Middle frontal gyrus (tissue), 1 donor: ENCODE data around the gene INO80C.
"Not testable (repeated sequence)": the region's sequence is repeated elsewhere in the genome, so short reads cannot be mapped to it uniquely, and the experiment has no call there.

Source experiments
- DNase-seq: peaks from one replicate; pipeline ENCODE4 v3.0.0-alpha.2; 2015; ENCODE audit warnings: low spot score; ENCODE audit errors: extremely low spot score

Gene INO80C

GRCh38 chr18:35489913-35490490 lies 7.8 kb downstream of the INO80C start:
- DNase-seq = no peak

GRCh38 chr18:35489281-35489680 lies 8.5 kb downstream of the INO80C start:
- DNase-seq = not testable (repeated sequence)

- not testable (repeated sequence) for DNase-seq
Measured at GRCh38 chr18:35488396-35488795, 9.4 kb downstream of the INO80C start.

GRCh38 chr18:35487525-35487924 lies 10.2 kb downstream of the INO80C start:
- not testable (repeated sequence) for DNase-seq

GRCh38 chr18:35485852-35486251 lies 11.9 kb downstream of the INO80C start:
- DNase-seq = no peak

- no peak for DNase-seq
Measured at GRCh38 chr18:35484034-35484433, 13.7 kb downstream of the INO80C start.

GRCh38 chr18:35481960-35482366 lies 15.8 kb downstream of the INO80C start:
- DNase-seq = no peak

GRCh38 chr18:35479911-35480586 lies 17.7 kb downstream of the INO80C start:
- no peak for DNase-seq

GRCh38 chr18:35478520-35479435 lies 19.0 kb downstream of the INO80C start:
- DNase-seq = no peak

- no peak for DNase-seq
Measured at GRCh38 chr18:35477974-35478373, 19.8 kb downstream of the INO80C start.

- no peak for DNase-seq
Measured at GRCh38 chr18:35477497-35477896, 20.3 kb downstream of the INO80C start.

- no peak for DNase-seq
Measured at GRCh38 chr18:35474884-35475283, 22.9 kb downstream of the INO80C start.

GRCh38 chr18:35473562-35473961 lies 24.2 kb downstream of the INO80C start:
- no peak for DNase-seq

- no peak for DNase-seq
Measured at GRCh38 chr18:35470435-35470834, 27.3 kb downstream of the INO80C start.

- no peak for DNase-seq
Measured at GRCh38 chr18:35469725-35470124, 28.0 kb downstream of the INO80C start.

- DNase-seq = no peak
Measured at GRCh38 chr18:35468711-35469110, 29.0 kb downstream of the INO80C start.

GRCh38 chr18:35467624-35468016 lies 30.1 kb downstream of the INO80C start:
- no peak for DNase-seq

- DNase-seq = no peak
Measured at GRCh38 chr18:35466815-35467623, 30.7 kb downstream of the INO80C start.

- no peak for DNase-seq
Measured at GRCh38 chr18:35466334-35466733, 31.4 kb downstream of the INO80C start.

GRCh38 chr18:35465329-35465728 lies 32.4 kb downstream of the INO80C start:
- no peak for DNase-seq

- no peak for DNase-seq
Measured at GRCh38 chr18:35464831-35465279, 32.9 kb downstream of the INO80C start.
